GM18867 (cell line): ENCODE measurements around the gene B4GALT1.
"Not testable (repeated sequence)": the region's sequence is repeated elsewhere in the genome, so short reads cannot be mapped to it uniquely, and the experiment has no call there.

Experiments
- ATAC-seq: cut with Tn5 transposase; IDR thresholded peaks from one replicate; pipeline ENCODE4 v1.9.1; 2021; ENCODE audit warnings: mild to moderate bottlenecking, moderate library complexity; ENCODE audit not compliant: unreplicated experiment

B4GALT1 gene

DNA sequence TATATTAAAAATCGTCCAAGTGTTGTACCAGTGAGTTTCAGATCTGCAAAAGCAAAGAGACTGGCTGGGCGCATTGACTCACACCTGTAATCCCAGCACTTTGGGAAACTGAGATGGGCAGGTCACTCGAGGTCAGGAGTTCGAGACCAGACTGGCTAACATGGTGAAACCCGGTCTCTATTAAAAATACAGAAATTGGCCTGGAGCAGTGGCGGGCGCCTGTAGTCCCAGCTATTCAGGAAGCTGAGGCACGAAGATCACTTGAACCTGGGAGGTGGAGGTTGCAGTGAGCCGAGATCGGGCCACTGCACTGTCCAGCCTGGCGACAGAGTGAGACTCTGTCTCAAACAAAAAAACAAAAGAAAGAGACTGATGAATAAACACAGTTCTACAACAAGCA is 18.3 kb upstream of the B4GALT1 start:
- no peak for ATAC-seq

- no peak for ATAC-seq
Measured at GRCh38 chr9:33184963-33185362, 17.8 kb upstream of the B4GALT1 start.

- ATAC-seq, result no peak
Measured at GRCh38 chr9:33182519-33182918, 15.4 kb upstream of the B4GALT1 start.

- no peak for ATAC-seq
Measured at GRCh38 chr9:33180526-33181184, 13.5 kb upstream of the B4GALT1 start.

- no peak for ATAC-seq
Measured at GRCh38 chr9:33178972-33179697, 12.0 kb upstream of the B4GALT1 start.

DNA sequence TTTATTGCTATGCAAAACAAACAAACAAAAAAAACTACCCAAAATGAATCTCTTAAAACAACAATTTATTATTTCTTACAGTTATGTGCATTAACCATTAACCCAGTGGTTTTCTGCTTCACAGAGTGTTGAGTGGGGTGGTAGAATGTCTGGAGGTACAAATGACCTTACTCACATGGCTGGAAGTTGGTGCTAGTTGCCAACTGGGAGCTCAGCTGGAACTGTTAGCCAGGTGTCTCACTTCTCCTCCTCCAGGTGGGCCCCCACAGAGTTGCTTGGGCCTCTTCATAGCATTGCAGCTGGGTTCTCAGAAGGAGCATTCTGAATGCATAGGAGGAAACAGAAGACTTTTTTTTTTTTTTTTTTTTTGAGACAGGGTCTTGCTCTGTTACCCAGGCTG is 10.5 kb upstream of the B4GALT1 start:
- no peak for ATAC-seq

DNA sequence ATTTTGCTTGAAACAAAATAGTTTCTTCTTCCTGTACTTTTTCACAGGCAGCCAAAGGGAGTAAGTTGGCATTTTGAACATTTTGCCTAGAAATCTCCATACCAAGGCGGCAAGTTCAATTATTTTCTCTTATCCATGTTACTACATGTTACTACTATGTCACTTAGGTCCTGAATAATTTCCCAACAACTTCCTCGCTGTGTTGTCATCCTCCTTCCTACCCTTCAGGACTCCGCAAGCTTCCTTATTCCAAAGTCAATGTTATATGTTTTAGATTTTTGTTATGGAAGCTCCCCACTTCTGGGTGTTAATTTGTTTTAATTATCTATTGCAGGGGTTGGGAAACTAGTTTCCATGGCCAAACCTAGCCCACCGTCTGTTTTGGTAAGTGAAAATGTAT is 9.9 kb upstream of the B4GALT1 start:
- ATAC-seq, result no peak

DNA sequence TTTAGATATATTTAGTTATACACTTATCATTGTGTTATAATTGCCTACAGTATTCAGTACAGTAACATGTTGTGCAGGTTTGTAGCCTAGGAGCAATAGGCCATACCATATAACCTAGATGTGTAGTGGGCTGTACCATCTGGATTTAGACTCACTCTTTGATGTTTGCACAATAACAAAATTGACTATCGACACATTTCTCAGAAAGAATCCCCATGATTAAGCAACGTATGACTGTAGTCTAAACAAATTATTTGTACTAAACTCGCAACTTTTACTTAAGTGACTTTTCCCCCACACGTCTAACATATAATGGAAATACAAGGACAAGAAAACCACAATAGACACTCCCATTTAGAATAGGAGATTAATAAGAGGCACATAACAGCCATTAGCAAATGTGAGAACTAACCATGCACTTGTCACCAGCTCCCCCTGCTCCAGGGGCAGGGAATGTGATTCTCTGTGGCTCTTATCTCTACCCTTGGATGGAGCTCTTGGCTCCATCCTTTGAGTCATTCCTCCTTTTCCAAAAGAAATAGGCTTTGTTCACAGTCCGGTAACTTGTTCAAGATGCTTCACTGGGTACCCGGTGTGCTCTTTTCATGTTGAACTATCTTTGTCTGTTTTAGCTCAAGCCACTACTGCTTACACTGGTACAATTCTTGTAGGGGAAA is 8.7 kb upstream of the B4GALT1 start:
- no peak for ATAC-seq

- ATAC-seq, result no peak
Measured at GRCh38 chr9:33172256-33173238, 5.4 kb upstream of the B4GALT1 start.

- ATAC-seq, result no peak
Measured at GRCh38 chr9:33170464-33171415, 3.6 kb upstream of the B4GALT1 start.

- ATAC-seq, result no peak
Measured at GRCh38 chr9:33168941-33169544, 1.9 kb upstream of the B4GALT1 start.

DNA sequence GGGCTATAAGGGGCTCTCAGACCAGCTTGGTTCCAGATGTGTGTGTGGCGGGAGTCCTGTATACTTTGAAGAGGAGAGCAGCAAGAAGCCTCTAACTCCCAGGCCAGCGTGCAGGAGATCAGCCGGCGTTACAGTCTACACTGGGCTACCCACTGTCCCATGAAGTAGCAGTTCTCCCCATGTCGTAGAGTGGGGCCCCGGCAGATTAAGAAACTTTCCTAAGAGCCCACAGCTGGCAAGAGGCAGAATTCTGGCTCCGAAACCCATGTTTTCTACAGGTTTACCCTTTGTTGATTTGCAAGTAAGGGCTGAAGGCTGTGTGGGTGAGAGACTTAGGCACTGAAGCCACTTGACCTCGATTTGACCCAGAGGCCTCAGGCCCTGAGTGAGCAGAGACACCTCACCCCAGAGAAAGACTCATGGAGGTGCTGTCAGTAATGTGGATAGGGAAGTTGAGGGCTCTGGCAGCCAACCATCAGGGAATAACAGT is 881 bp upstream of the B4GALT1 start:
- ATAC-seq, result peak; percentile 2

- ATAC-seq, result no peak
Measured at GRCh38 chr9:33166231-33167083, 679 bp downstream of the B4GALT1 start.

GRCh38 chr9:33165263-33166151 is 1.6 kb downstream of the B4GALT1 start:
- peak; percentile 24 for ATAC-seq

- not testable (repeated sequence) for ATAC-seq
Measured at GRCh38 chr9:33164921-33165262, 2.2 kb downstream of the B4GALT1 start.

DNA sequence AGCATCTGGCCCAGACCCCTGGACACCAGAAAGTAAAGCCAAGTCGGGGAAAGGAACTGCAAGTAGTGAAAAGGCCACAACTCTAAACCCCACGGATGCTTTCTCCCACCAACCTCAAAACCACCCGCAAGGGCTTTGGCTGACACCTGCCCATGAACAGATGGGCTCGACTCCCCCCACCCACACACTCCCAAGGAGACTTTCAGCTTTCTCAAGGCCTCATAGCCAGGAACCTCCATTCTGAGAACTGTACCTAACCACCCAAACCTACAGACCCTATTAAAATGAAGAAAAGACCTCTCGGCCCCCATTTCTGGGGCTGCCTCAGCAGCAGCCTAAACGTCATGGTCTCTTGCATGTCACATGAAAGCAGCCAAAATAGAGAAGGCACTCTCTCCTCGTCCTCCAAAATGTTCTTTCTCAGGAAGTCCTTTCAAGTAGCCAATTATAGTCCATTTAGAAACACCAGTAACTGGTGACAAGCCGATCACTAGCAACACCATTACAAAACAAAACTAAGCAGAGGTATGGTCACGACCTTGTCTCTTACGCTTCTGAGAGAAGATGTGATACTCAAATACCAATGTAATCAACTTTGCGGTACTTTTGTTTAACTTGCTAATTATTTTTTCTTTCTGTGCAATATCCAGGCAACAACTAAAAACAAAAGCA is 2.9 kb downstream of the B4GALT1 start:
- ATAC-seq, result peak; percentile 14
